ENCODE data around the gene CCHCR1.

DNA sequence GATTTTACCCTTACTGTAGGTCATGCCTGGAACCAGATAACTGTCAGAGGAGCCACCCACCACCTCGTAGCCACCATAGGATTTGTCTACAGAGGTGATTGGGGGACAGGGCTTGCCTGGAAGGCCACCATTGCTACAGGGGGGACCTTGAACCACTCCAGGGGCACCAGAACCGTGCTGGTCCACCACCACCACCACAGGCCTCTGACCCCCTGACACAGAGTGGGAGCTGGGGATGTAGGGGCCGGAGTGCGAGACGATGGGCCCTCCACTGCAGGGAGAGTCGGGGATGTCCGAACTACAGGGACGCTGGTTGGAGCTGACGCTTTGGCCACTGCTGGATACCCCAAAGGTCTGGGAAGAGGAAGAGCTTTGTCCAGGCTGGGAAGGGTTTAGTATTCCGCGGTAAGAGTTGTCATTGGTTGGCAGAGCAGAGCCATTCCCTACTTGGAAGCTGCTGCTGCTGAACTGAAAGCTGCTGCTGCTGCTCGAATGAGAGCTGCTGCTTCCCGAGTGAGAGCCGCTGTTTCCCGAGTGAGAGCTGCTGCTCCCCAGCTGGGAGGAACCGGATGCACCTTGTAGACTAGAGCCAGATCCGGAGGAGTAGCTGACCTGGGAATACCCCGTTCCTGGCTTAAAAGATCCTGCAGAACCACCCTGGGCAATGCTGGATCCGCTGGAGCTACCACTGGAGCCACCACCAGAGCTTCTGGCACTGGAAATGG, 40.8 kb downstream of the CCHCR1 start:
- TF ChIP-seq EZH2 (IDR thresholded peaks at IDR 0.05; ENCODE audit: borderline replicate concordance, insufficient read depth, low read length, poor library complexity, severe bottlenecking) (no peak), RAD21 (conservative IDR thresholded peaks at IDR 0.05) (no peak), POLR2AphosphoS5 (IDR thresholded peaks at IDR 0.05) (no peak), TAF1 (IDR thresholded peaks at IDR 0.05; ENCODE audit: low read depth) (no peak)
- TF ChIP-seq, protein P1, sequence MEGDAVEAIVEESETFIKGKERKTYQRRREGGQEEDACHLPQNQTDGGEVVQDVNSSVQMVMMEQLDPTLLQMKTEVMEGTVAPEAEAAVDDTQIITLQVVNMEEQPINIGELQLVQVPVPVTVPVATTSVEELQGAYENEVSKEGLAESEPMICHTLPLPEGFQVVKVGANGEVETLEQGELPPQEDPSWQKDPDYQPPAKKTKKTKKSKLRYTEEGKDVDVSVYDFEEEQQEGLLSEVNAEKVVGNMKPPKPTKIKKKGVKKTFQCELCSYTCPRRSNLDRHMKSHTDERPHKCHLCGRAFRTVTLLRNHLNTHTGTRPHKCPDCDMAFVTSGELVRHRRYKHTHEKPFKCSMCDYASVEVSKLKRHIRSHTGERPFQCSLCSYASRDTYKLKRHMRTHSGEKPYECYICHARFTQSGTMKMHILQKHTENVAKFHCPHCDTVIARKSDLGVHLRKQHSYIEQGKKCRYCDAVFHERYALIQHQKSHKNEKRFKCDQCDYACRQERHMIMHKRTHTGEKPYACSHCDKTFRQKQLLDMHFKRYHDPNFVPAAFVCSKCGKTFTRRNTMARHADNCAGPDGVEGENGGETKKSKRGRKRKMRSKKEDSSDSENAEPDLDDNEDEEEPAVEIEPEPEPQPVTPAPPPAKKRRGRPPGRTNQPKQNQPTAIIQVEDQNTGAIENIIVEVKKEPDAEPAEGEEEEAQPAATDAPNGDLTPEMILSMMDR (IDR thresholded peaks at IDR 0.05; ENCODE audit: poor library complexity, severe bottlenecking): no peak
